Prostate gland (tissue), 2 donors: ENCODE results near the gene NMNAT1.

ENCODE experiments used
- POLR2A ChIP-seq: fragments of 450-650 bp; IDR thresholded peaks from one replicate; pipeline ENCODE4 v1.6.1; 2016; ENCODE audit warnings: antibody characterized with exemption, mild to moderate bottlenecking
- POLR2AphosphoS5 ChIP-seq: sonication (generic); formaldehyde crosslinking; IDR thresholded peaks from one replicate; pipeline ENCODE4 v1.6.1; 2017; ENCODE audit warnings: antibody characterized with exemption
- TF ChIP-seq, protein P1 (sequence below), 4 experiments: fragments of 200-600 bp in 2 of 4; fragments of 450-650 bp in 2 of 4; sonication (generic) in 2 of 4; IDR thresholded peaks; 1 replicate in 3 of 4; 2 replicates in 1 of 4; pipeline ENCODE4 v1.5.1; 2016 to 2019; ENCODE audit warnings: antibody characterized with exemption in 4 of 4, mild to moderate bottlenecking in 2 of 4, moderate library complexity in 2 of 4

DNA sequence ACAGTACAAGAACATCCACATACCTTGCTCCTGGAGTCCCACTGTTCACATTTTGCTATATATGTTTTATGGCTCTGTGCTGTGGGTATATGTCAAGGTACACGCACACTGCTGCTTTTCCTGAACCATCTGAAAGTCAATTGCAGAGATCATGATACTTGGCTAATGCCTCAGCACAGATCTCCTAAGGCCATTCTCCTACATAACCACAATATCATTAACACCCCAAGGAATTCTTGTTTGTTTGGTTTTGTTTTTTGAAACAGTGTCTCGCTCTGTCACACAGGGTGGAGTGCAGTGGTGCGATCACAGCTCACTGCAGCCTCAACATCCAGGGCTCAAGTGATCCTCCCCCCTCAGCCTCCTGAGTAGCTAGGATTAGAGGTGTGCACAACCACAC, 49.2 kb upstream of the NMNAT1 start:
- TF ChIP-seq, protein P1, sequence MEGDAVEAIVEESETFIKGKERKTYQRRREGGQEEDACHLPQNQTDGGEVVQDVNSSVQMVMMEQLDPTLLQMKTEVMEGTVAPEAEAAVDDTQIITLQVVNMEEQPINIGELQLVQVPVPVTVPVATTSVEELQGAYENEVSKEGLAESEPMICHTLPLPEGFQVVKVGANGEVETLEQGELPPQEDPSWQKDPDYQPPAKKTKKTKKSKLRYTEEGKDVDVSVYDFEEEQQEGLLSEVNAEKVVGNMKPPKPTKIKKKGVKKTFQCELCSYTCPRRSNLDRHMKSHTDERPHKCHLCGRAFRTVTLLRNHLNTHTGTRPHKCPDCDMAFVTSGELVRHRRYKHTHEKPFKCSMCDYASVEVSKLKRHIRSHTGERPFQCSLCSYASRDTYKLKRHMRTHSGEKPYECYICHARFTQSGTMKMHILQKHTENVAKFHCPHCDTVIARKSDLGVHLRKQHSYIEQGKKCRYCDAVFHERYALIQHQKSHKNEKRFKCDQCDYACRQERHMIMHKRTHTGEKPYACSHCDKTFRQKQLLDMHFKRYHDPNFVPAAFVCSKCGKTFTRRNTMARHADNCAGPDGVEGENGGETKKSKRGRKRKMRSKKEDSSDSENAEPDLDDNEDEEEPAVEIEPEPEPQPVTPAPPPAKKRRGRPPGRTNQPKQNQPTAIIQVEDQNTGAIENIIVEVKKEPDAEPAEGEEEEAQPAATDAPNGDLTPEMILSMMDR (IDR thresholded peaks at IDR 0.05): no peak
- no peak for TF ChIP-seq POLR2AphosphoS5
- no peak for TF ChIP-seq POLR2A
